Uterus (tissue), 2 donors: Measurements from ENCODE around the gene DENND1A.

Source experiments
- CTCF ChIP-seq, 4 experiments: fragments of 200-600 bp in 2 of 4; fragments of 450-650 bp in 2 of 4; sonication (generic) in 2 of 4; IDR thresholded peaks; one replicate each; pipeline ENCODE4 v1.5.1; 2016 to 2019; ENCODE audit warnings: antibody characterized with exemption in 4 of 4, mild to moderate bottlenecking in 2 of 4, moderate library complexity in 1 of 4
- POLR2A ChIP-seq, 2 donors: fragments of 450-650 bp; IDR thresholded peaks; one replicate each; pipeline ENCODE4 v1.6.1; 2016; ENCODE audit warnings: antibody characterized with exemption in 2 of 2, mild to moderate bottlenecking in 1 of 2, moderate library complexity in 1 of 2

DNA sequence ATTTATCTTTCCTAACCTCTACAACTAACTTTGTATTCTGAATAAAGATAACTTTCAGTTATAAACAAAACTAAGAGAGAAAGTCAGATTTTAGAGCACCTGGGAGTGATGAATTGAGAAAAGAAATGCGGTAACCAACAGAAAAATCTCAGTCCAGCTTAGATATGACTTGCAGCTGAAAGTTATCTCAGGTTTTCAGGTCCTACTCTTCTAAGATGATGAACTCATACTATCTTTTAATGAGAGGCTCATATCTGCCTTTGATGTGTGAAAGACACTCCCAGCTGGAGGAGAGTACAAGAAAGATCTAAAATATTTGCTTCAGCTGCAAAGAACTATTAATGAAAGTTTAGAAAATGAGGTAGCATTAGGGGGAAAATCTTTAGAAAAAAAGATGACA is 190.5 kb downstream of the DENND1A start:
- TF ChIP-seq CTCF (IDR thresholded peaks at IDR 0.05) (no peak), POLR2A (IDR thresholded peaks at IDR 0.05) (no peak)
